ENCODE results near the gene PNPLA6. TPM values are rescaled to one million over a fixed set of nuclear protein-coding genes. Genes with fewer than 3 reads are reported as not detected.

PNPLA6 gene
- total RNA-seq (2013) = 117 TPM
- polyA plus RNA-seq = 100 to 1,000 TPM in 1 of 3 donors, 10 to 100 TPM in 2; 11.2 to 178 (median 14.4) TPM
- 146 and 164 TPM in 2 replicates for polyA minus RNA-seq
- total RNA-seq = 26.8 to 179 (median 94.4) reads per million in 11 experiments

DNA sequence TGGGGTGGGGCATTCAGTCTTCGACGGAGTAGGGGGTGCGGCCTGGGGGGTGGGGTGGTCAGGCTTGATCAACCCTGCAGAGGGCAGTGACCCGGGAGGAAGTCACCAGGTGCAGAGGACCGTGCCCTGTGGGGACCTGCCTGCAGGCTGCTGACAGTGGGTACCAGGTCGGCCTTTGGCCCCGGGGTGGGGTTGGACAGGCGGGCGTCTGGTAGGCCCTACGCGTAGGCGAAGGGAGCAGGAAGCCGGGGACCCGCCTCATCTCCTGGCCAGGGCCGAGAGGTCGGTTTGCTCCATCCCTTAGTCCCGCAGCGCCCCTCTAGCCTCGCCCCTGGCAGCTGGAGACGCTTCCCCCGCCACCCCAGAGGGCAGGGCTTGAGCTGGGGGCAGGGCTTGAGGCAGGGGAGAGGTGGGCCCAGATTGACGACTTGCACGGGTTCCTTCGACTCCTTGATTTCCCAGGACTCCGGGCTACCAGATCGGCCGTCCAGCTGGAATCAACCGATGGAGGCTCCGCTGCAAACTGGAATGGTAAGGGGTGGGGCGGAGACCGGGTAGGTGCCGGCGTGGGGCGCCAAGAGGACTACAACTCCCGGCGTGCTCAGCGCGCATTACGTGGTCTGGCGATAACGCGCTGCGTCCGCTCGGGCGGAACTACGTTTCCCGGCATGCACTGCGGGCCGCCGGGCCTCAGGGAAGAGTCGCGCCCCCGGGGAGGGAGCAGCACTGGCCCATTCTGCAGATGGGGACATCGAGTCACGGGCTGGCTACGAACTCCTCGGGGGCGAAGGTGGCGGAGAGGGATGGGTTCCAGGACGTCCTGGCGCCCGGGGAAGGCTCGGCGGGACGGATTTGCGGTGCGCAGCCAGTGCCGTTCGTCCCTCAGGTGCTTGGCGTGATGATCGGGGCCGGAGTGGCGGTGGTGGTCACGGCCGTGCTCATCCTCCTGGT is at the start of gene PNPLA6:
Gene PNPLA6, plus strand, starts transcription at position 671 of the 951 bp plus-strand sequence. Its CDS starts 72 bp downstream, at position 743.
- Mint-ChIP-seq H3K4me1 (peaks cover 36% of the 10 kb centered on the region), H3K4me3 (peak within 1 kb of the TSS; percentile 89 to 94), H3K27ac (peak within 1 kb of the TSS; percentile 83 to 95 (median 91)), H3K36me3 (peaks cover 40 to 54% of the 10 kb centered on the region in 2 donors), H3K27me3 (ENCODE audit: low read depth in 3 of 3) (peaks cover 0 to 5% (median 2%) of the 10 kb centered on the region in 3 donors), H3K9me3 (peaks cover 0 to 4% (median 0%) of the 10 kb centered on the region in 7 donors)
- intact Hi-C loops (cut with micrococcal nuclease) = loop anchor here (10.0 kb wide), 1 partner anchor 141 kb away; no protein-coding TSS in a partner anchor
- TF ChIP-seq, protein P1, sequence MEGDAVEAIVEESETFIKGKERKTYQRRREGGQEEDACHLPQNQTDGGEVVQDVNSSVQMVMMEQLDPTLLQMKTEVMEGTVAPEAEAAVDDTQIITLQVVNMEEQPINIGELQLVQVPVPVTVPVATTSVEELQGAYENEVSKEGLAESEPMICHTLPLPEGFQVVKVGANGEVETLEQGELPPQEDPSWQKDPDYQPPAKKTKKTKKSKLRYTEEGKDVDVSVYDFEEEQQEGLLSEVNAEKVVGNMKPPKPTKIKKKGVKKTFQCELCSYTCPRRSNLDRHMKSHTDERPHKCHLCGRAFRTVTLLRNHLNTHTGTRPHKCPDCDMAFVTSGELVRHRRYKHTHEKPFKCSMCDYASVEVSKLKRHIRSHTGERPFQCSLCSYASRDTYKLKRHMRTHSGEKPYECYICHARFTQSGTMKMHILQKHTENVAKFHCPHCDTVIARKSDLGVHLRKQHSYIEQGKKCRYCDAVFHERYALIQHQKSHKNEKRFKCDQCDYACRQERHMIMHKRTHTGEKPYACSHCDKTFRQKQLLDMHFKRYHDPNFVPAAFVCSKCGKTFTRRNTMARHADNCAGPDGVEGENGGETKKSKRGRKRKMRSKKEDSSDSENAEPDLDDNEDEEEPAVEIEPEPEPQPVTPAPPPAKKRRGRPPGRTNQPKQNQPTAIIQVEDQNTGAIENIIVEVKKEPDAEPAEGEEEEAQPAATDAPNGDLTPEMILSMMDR (IDR thresholded peaks at IDR 0.05) = no peak
- peak within 1 kb of the TSS; percentile 60 to 99 (median 99) for H3K4me3 ChIP-seq (replicated peaks in 1 of 3; ENCODE audit: low read depth in 2 of 3, low read length in 3 of 3)
- H3K36me3 ChIP-seq (replicated peaks in 1 of 2; ENCODE audit: control insufficient read depth in 1 of 2, insufficient read depth in 2 of 2, low read length in 2 of 2) = peaks cover 27 to 47% of the 10 kb centered on the region in 2 donors
- peak within 1 kb of the TSS; percentile 85 for H2AFZ ChIP-seq (ENCODE audit: insufficient read depth, low read depth, low read length, poor library complexity, severe bottlenecking)
- no peaks in the 10 kb centered on the region for H4K20me1 ChIP-seq (ENCODE audit: insufficient read depth, low read length)
- peaks cover 32 to 43% of the 10 kb centered on the region in 2 donors for H3K4me1 ChIP-seq (ENCODE audit: control insufficient read depth in 1 of 2, insufficient read depth in 2 of 2, low read length in 2 of 2)
- peak within 1 kb of the TSS; percentile 81 to 88 for H3K27ac ChIP-seq (ENCODE audit: low read depth in 1 of 2, low read length in 2 of 2)
- DNase-seq = peak; percentile 84 to 89 (median 85)
- no peaks in the 10 kb centered on the region for H3K9me3 ChIP-seq (replicated peaks in 1 of 2; ENCODE audit: control insufficient read depth in 1 of 2, insufficient read depth in 1 of 2, low read length in 2 of 2)
- H3K4me2 ChIP-seq (replicated peaks; ENCODE audit: extremely low read depth, low read length, poor library complexity, severe bottlenecking) = peak within 1 kb of the TSS; percentile 100
- no peaks in the 10 kb centered on the region for H3K27me3 ChIP-seq (ENCODE audit: control insufficient read depth in 2 of 2, insufficient read depth in 2 of 2, low read length in 2 of 2)
- H3K9ac ChIP-seq (ENCODE audit: insufficient read depth, low read length, poor library complexity, severe bottlenecking) = peak within 1 kb of the TSS; percentile 79
- peaks cover 12% of the 10 kb centered on the region for H3K79me2 ChIP-seq (ENCODE audit: insufficient read depth, low read length)
- WGBS (ENCODE audit: insufficient coverage) = under 1% methylated on average over 74 of the region's 76 CpGs

DNA sequence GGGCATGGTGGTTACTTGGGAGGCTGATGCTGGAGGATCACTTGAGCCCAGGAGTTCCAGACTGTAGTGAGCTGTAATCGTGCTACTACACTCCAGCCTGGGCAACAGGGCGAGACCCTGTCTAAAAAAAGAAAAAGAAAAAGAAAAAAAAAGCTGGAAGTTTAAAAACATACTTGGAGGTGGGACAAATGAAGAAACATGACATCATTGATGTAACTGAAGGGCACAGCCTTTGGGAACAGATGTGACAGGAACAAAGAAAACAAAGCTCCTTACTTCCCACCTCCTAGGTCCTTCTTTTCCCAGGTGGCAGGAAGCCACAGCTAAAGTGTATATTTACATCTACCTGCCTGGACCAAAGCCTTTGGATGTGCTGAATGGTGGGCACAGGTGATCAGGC is 48.6 kb upstream of the PNPLA6 start:
- peaks cover 0 to 5% (median 0%) of the 10 kb centered on the region in 7 donors for H3K9me3 Mint-ChIP-seq
- Histone ChIP-seq H4K20me1 (ENCODE audit: insufficient read depth, low read length) (no peaks in the 10 kb centered on the region), H3K36me3 (replicated peaks in 1 of 2; ENCODE audit: control insufficient read depth in 1 of 2, insufficient read depth in 2 of 2, low read length in 2 of 2) (no peaks in the 10 kb centered on the region), H3K9ac (ENCODE audit: insufficient read depth, low read length, poor library complexity, severe bottlenecking) (no peak overlapping the region), H3K27ac (ENCODE audit: low read depth in 1 of 2, low read length in 2 of 2) (no peak overlapping the region), H3K4me1 (ENCODE audit: control insufficient read depth in 1 of 2, insufficient read depth in 2 of 2, low read length in 2 of 2) (peaks cover 36 to 51% of the 10 kb centered on the region in 2 donors), H3K4me3 (replicated peaks in 1 of 3; ENCODE audit: low read depth in 2 of 3, low read length in 3 of 3) (no peak overlapping the region), H3K9me3 (replicated peaks in 1 of 2; ENCODE audit: control insufficient read depth in 1 of 2, insufficient read depth in 1 of 2, low read length in 2 of 2) (no peaks in the 10 kb centered on the region), H3K27me3 (ENCODE audit: control insufficient read depth in 2 of 2, insufficient read depth in 2 of 2, low read length in 2 of 2) (no peaks in the 10 kb centered on the region), H2AFZ (ENCODE audit: insufficient read depth, low read depth, low read length, poor library complexity, severe bottlenecking) (no peak overlapping the region), H3K4me2 (replicated peaks; ENCODE audit: extremely low read depth, low read length, poor library complexity, severe bottlenecking) (no peak overlapping the region), H3K79me2 (ENCODE audit: insufficient read depth, low read length) (no peaks in the 10 kb centered on the region)
- H3K27me3 Mint-ChIP-seq (ENCODE audit: low read depth in 3 of 3) = peaks cover 2 to 10% (median 8%) of the 10 kb centered on the region in 3 donors
- no peak for DNase-seq
- no CpG with 5 or more reads among the region's 2 CpGs for WGBS (ENCODE audit: insufficient coverage)
- peaks cover 31% of the 10 kb centered on the region for H3K4me1 Mint-ChIP-seq
- TF ChIP-seq, protein P1 (IDR thresholded peaks at IDR 0.05) = no peak
- peak overlapping the region in 3 of 7 donors; percentile 26 to 81 (median 81) for H3K27ac Mint-ChIP-seq
- intact Hi-C loops (cut with micrococcal nuclease) = no loop called here
- H3K36me3 Mint-ChIP-seq = no peaks in the 10 kb centered on the region
- H3K4me3 Mint-ChIP-seq = no peak overlapping the region

Data from CD14-positive monocyte (primary cell).